Left lobe of liver (tissue), 2 donors: ENCODE results near the gene INS. TPM values are rescaled to one million over a fixed set of nuclear protein-coding genes. Genes with fewer than 3 reads are reported as not detected.
"Not testable (repeated sequence)": the region's sequence is repeated elsewhere in the genome, so short reads cannot be mapped to it uniquely, and the experiment has no call there.

ENCODE experiments used
- ATAC-seq: fragments of 200-7000 bp; cut with Tn5 transposase; one replicate; pipeline ENCODE4 v1.9.1; 2020; ENCODE audit warnings: mild to moderate bottlenecking, moderate library complexity
- DNase-seq: peaks from one replicate; pipeline ENCODE4 v3.0.0-alpha.2; 2020; ENCODE audit warnings: low spot score
- total RNA-seq: library from RNA; stranded (reverse); gene quantifications from one replicate; pipeline ENCODE4 v1.2.1, GENCODE V29; 2021
- donor health status: DM: no; HTN: no; CAD: no; lungs with moderate emphysema.
- donor health status: DM: no; HTN: yes; CAD: no.

Gene INS
- total RNA-seq, 1 donor from 2014 or later = not detected

- DNase-seq (peak; percentile 45), ATAC-seq (no peak)
Measured at GRCh38 chr11:2136209-2136951, 24.6 kb downstream of the INS start.

- DNase-seq (no peak), ATAC-seq (peak; percentile 16)
Measured at GRCh38 chr11:2135648-2136201, 25.3 kb downstream of the INS start.

GRCh38 chr11:2135018-2135569, 25.9 kb downstream of the INS start:
- ATAC-seq = peak; percentile 40
- DNase-seq = peak; percentile 61

- ATAC-seq (no peak), DNase-seq (peak; percentile 41)
Measured at GRCh38 chr11:2134022-2135010, 26.7 kb downstream of the INS start.

GRCh38 chr11:2133241-2134021, 27.6 kb downstream of the INS start:
- DNase-seq (no peak), ATAC-seq (no peak)

GRCh38 chr11:2132874-2133240, 28.2 kb downstream of the INS start:
- no peak for ATAC-seq
- DNase-seq = no peak

GRCh38 chr11:2132246-2132645, 28.8 kb downstream of the INS start:
- no peak for DNase-seq
- ATAC-seq = no peak

- DNase-seq (no peak), ATAC-seq (no peak)
Measured at GRCh38 chr11:2131371-2132236, 29.4 kb downstream of the INS start.

- DNase-seq = no peak
- no peak for ATAC-seq
Measured at GRCh38 chr11:2130881-2131352, 30.1 kb downstream of the INS start.

- DNase-seq = no peak
- ATAC-seq = no peak
Measured at GRCh38 chr11:2129699-2130366, 31.2 kb downstream of the INS start.

GRCh38 chr11:2129308-2129698, 31.7 kb downstream of the INS start:
- ATAC-seq (no peak), DNase-seq (no peak)

GRCh38 chr11:2128511-2129307, 32.3 kb downstream of the INS start:
- ATAC-seq = no peak
- DNase-seq = no peak

- ATAC-seq (peak; percentile 29), DNase-seq (no peak)
Measured at GRCh38 chr11:2128130-2128510, 32.9 kb downstream of the INS start.

- no peak for DNase-seq
- peak; percentile 33 for ATAC-seq
Measured at GRCh38 chr11:2127482-2128129, 33.4 kb downstream of the INS start.

- DNase-seq (no peak), ATAC-seq (no peak)
Measured at GRCh38 chr11:2126520-2127085, 34.4 kb downstream of the INS start.

GRCh38 chr11:2124736-2125484, 36.1 kb downstream of the INS start:
- DNase-seq, ATAC-seq: not testable (repeated sequence)

GRCh38 chr11:2123628-2123960, 37.4 kb downstream of the INS start:
- DNase-seq (no peak), ATAC-seq (peak; percentile 7)
